Measurements from ENCODE around the gene CHST6.
"Not testable (repeated sequence)": the region's sequence is repeated elsewhere in the genome, so short reads cannot be mapped to it uniquely, and the experiment has no call there.

The CHST6 gene

DNA sequence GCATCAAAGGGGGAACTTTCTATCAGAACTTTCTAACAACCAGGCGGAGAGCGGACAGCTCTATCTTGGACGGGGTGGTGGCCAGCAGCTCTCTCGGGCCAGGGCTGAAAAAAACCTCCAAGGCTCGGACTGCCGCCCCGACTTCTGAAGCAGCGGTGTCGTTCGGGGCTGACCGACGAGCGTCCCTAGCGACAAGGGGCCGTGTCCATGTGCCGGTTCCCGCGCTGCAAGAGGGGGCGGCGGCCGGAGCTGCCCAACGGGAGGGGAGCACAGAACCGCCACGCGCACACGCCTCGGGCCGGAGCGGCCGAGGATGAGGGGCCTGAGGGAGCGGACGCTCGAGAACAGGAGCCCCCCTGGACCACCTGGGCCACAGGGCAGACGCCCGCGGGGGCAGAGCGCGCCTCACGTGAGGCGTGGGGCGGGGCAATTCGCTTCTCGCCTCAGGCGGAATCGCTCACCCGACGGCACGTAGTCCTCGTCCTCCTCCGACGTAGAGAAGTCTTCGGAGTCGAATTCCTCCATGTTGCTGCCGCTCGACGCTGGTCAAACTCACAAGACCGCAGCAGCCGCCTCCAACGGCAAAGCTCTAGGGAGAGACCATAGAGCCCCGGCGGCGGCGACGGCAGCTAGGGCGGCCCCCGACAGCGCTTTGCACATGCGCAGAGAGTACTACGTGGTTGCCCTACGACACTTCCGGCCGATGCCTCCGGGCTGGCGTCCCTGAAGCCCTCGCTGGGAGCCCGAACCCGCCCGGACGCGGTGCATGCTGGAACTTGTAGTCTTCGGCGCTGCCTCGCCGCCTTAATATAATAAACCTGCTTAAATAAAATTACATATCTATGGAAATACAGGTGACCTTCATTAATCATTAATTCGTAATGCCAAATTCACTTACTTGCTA is 62.2 kb downstream of the CHST6 start, which contains the start of gene CFDP1:
TSS of gene CFDP1 (minus strand) at position 676 of the 904 bp plus-strand sequence. CDS start at position 525, 151 bp downstream.
- peak; percentile 85 for DNase-seq

DNA sequence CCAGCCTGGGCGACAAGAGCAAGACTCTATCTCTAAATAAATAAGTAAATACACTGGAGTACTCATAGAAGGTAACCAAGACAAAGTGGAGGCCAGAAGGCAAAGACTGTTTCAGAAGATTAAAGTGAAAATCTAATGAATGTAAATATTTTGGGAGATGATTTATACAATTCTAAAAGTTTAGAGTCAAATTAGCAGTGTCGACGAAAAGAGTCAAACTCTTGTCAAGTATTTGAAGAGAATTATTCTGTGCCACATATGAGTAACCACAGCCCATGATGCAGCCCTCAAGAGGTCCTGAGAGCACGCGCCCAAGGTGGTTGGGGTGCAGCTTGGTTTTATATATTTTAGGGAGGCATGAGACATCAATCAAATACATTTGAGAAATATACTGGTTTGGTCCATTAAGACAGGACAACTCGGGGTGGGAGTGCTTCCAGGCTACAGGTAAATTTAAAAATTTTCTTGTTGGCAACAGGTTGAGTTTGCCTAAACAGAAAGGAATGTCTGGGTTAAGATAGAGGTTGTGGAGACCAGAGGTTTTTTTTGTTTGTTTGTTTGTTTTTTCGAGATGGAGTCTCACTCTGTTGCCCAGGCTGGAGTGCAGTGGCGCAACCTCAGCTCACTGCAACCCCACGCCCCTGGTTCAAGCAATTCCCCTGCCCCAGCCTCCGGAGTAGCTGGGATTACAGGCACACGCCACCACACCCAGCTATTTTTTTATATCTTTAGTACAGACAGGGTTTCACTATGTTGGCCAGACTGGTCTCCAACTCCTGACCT is 65.4 kb downstream of the CHST6 start:
- DNase-seq: no peak

DNA sequence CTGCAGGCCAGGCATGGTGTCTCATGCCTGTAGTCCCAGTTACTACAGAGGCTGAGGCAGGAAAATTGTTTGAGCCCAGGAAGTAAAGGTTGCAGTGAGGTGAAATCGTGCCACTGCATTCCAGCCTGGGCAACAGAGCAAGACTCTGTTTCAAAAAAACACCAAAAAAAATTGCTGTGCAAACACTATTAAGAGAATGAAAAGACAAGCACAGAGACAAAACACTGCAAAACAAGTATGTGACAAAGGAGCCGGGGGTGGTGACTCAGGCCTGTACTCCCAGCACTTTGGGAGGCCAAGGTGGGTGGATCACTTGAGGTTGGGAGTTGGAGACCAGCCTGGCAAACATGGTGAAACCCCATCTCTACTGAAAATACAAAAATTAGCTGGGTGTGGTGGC is 68.7 kb downstream of the CHST6 start:
- DNase-seq: not testable (repeated sequence)

DNA sequence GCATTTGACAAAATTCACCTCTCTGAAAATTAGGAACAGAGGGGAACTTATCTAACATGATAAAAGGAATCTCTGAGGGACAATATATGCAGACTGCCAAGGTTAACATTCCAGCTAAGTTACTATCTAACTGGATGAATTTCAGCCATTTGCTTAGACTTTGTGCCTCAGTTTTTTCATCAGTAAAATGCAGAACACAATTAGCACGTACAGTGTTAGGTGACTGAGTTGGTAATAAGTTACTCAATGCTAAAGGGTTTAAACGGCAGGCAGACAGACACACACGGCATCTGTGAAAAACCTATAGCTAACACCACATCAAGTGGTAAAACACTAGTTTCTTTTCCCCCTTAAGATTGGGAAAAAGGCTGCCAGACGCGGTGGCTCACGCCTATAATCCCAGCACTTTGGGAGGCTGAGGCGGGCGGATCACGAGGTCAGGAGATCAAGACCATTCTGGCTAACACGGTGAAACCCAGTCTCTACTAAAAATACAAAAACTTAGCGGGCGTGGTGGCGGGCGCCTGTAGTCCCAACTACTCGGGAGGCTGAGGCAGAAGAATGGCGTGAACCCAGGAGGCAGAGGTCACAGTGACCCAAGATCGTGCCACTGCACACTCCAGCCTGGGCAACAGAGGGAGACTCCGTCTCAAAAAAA is 71.0 kb downstream of the CHST6 start:
- DNase-seq: not testable (repeated sequence)

DNA sequence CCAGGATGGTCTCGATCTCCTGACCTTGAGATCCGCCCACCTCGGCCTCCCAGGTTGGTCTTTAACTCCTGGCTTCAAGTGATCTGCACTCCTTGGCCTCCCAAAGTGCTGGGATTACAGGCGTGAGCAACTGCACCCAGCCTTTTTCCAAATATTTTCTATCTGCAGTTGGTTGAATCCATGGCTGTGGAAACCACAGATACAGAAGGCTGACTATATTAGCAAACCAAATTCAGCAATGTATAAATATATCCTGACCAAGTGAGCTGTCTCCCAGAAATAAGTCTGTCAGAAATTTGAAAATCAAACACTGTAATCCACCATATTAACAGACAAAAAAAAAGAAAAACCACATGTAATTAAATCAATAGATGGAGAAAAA is 71.5 kb downstream of the CHST6 start:
- no peak for DNase-seq
